GM03348 (cell line): ENCODE data around the gene PFKFB3.

Experiments
- DNase-seq: peaks from one replicate; pipeline ENCODE4 v3.0.0; 2012; ENCODE audit warnings: low spot score

Gene PFKFB3

DNA sequence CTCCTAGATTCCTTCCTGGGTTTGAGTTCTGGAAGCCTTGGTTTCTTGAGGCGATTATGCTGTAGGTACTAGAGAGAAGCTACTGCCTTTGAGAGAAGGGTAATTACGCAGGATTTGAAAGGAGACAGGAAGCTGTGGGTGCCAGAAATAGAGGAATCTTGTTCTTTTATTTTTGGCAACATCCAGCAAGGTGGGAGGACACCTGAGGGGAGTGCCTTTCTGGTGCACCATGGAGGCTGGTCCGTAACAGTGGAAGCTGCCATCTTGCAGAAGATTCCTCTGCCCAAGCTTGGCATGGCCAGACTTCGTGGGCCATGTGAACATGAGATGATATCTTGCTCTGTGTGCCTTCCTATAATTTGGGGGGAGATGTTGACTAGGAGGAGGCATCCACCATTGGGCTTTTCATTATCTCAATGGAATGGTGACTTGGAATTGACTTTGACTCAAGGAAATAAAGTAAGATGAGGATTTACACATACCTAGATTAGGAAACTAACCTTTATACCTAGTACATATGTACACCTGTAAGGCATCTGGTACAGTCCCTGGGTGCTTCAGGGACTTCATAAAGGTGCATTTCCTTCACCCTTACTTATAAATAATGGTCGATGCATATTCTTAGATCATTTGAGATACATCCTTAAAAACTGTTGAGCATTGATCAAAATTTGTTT lies 98.2 kb downstream of the PFKFB3 start:
- no peak for DNase-seq

DNA sequence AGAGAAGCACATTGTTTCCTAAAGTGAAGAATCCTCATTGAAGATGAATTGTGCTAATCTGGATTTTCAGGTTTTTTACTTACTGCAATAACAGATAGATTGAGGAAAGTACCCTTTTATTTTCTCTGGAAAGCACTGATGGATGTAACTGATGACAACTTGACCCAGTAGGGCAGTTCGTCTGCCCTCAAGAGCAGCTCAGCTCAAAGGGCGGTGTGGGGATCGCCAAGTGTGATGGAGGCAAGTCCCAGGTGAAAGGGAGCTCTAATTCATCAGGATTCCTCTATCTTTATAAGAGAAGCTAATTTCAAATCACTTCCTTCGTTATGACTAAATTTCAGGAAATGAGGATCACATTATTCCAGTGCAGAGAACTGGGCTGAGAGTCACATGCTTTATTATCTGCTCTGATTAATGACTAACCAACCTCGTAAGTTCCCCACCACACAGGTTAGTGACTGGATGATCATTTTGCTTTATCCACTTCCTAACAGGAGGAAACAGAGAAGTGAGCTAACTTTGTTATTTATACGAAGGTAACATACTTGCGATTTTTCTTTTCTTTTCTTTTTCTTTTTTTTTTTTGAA lies 98.8 kb downstream of the PFKFB3 start:
- DNase-seq: no peak
